T follicular helper cell (primary cell): ENCODE results near the gene CMC1.
"Not testable (repeated sequence)": the region's sequence is repeated elsewhere in the genome, so short reads cannot be mapped to it uniquely, and the experiment has no call there.

Source experiments
- DNase-seq: peaks from one replicate; pipeline ENCODE4 v3.0.0-alpha.2; 2020; ENCODE audit warnings: low read depth

CMC1 gene

DNA sequence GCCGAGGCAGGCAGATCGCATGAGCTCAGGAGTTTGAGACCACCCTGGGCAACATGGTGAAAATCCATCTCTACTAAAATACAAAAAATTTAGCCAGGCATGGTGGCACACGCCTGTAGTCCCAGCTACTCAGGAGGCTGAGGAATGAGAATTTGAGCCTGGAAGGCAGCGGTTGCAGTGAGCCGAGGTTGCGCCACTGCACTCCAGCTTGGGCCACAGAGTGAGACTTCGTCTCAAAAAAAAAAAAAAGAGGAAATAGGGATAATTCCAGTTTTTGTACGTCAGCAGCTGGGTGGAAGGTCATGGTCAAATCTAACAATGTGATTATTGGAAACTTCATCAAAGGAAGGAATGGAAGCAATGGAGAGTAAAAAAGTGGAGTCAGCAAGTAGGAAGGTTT lies 3.1 kb downstream of the CMC1 start:
- DNase-seq, result no peak

GRCh38 chr3:28247286-28247685 lies 5.9 kb downstream of the CMC1 start:
- no peak for DNase-seq

- DNase-seq, result no peak
Observed at GRCh38 chr3:28250999-28251398, 9.6 kb downstream of the CMC1 start.

GRCh38 chr3:28252001-28252431 lies 10.6 kb downstream of the CMC1 start:
- DNase-seq, result no peak

DNA sequence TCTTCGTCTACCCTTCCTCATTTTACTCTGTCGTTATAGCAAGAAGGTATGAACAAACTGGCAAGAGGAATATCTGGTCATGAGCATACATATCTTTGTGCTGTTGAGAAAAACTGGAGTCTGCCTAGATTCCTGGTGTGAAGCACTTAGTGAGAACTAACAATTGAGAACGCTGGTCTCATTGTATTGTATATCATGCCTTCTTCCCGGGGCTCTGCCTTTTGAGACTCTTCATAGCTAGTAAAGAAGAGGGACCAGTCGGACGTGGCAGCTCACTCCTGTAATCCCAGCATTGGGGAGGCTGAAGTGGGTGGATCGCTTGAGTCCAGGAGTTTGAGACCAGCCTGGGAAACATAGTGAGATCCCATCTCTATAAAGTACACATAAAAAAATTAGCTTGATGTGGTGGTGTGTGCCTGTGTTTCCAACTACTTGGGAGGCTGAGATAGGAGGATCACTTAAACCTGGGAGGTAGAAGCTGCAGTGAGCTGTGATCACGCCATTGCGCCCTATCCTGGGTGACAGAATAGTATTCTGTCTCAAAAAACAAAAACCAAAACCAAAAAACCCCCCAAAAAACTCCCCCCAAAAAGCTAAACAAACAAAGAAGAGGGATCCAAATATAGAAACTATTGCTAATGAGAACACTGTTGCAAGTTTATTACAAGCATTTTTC lies 11.8 kb downstream of the CMC1 start:
- no peak for DNase-seq

DNA sequence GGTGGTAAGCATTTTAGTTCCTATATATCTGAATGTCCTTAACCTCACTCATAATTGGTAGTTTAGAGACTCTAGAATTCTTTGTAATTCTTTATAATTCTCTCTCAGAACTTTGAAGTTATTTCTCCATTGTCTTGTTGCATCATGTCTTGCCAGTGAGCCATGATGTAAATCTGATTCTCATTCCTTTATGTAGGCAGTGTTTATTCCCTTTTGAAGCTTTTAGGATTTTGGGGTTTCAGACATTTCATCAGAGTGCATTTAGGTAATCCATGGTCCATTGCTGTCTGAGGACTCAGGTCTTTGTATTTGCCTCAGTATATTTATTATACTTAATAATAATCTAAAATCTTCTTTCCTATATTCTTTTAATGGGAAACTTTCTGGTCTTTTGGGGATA lies 20.6 kb downstream of the CMC1 start:
- no peak for DNase-seq

DNA sequence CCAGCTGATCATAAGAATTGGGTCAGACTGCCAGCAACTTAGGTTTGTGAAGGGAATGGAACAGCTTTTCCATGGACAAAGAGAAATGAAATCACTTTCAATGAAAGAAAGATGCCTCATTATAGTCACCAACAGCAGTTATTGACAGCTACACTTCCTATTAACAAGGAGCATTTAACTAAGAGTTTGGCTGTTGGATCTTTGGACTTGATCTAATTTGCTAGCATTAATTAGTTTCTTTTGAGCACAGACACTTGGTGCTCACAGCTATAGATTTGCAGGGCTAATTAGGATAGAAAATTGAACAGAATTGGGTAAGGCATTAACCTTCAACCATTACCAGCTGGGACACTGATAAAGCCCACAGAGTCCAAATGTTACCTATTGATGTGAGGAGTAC lies 24.2 kb downstream of the CMC1 start:
- no peak for DNase-seq

GRCh38 chr3:28267984-28268849 lies 26.8 kb downstream of the CMC1 start:
- DNase-seq, result no peak

DNA sequence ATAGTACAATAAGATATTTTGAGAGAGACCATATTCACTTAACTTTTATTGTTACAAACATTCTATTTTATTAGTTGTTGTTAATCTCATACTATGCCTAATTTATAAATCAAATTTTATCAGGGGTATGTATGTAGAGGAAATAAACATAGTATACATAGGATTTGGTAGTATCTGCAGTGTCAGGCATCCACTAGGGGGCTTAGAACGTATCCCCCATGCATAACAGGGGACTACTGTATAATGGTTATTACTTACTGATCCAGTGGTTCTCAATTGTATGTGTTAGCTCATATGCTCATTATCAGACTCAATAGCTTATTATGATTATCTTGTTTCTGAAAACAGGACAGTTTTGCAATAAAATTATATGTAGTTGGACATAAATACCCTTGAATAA lies 27.6 kb downstream of the CMC1 start:
- no peak for DNase-seq

GRCh38 chr3:28269884-28270283 lies 28.5 kb downstream of the CMC1 start:
- DNase-seq, result not testable (repeated sequence)

GRCh38 chr3:28273837-28274236 lies 32.4 kb downstream of the CMC1 start:
- DNase-seq, result no peak

- DNase-seq, result no peak
Observed at GRCh38 chr3:28278918-28279317, 37.5 kb downstream of the CMC1 start.

- DNase-seq, result no peak
Observed at GRCh38 chr3:28279770-28280169, 38.4 kb downstream of the CMC1 start.

GRCh38 chr3:28280781-28281180 lies 39.4 kb downstream of the CMC1 start:
- no peak for DNase-seq

- no peak for DNase-seq
Observed at GRCh38 chr3:28286595-28286994, 45.2 kb downstream of the CMC1 start.

GRCh38 chr3:28287046-28287445 lies 45.6 kb downstream of the CMC1 start:
- DNase-seq, result no peak

- no peak for DNase-seq
Observed at GRCh38 chr3:28290863-28291300, 49.5 kb downstream of the CMC1 start.

DNA sequence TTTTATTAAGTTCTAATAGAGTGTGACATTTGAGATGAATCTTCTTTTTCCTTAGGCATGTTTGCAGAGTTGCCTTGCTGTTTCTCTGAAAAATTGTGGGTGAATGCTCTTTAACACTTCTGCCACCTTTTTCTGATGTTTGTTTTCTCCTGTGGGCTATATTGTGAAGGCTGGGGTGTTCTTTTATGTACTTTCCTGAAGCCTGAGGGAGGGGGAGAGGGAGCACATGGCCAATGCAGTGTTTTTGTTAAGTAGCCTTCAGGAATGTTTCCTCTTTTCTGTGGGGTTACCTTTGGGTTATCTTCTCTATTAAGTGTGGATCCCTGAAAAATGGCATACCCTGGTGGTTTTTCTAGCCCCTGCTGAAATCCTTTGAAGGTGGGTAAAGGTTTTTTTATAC lies 50.2 kb downstream of the CMC1 start:
- no peak for DNase-seq

- no peak for DNase-seq
Observed at GRCh38 chr3:28292622-28293021, 51.2 kb downstream of the CMC1 start.

GRCh38 chr3:28294667-28295413 lies 53.4 kb downstream of the CMC1 start:
- DNase-seq, result no peak

DNA sequence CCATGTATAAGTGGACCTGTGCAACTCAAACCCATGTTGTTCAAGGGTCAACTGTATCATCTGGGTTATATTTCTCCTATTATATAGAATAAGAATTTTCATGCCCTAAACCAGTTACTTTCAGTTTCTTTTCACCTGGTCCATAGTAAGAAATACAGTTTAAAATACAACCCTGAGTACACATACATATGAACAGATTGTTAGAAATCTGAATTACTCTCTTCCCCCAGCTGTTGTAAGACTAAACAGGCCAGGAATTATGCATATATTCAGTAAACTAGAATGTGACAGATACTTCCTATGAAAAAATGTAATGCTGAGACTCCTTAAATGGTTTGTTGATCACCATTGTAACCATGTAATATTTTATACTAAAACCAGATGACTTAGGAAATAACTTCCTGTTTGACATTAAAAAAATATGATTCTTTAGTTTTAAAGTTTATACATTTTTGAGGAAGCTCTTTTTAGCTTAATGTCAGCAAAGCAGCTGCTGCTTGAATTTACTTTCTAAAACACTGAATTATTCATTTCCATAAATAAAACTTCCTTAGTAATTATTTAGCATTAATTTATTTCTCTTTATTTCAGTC lies 54.6 kb downstream of the CMC1 start:
- no peak for DNase-seq

DNA sequence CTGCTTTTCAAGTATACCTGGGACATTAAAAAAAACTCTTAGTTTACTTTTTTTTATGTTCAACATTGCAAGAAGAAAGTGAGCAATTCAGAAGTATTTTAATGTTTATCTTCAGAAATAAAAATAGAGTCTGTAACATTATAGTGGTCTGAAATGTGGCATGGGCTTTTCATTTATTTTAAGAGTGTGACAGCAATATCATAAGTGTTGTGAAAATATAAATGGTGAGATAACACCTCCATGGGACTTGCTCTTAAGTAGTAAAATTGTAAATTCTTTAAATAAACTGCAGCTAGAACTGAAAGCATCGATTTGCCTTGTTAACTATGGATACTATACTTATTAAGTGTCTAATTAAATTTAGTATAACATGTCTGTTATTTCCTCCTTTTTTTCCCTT lies 58.3 kb downstream of the CMC1 start:
- no peak for DNase-seq
